K562 (cell line): Measurements from ENCODE around the gene CFAP54. TPM values are rescaled to one million over a fixed set of nuclear protein-coding genes. Genes with fewer than 3 reads are reported as not detected.

Experiments used
- ATAC-seq: fragments of 200-7000 bp; cut with Tn5 transposase; 3 replicates; pipeline ENCODE4 v1.9.1; 2020; ENCODE audit warnings: moderate library complexity
- BruUV-seq: library from RNA; stranded (reverse); fragments of 400-500 nt; replicated peaks from 2 replicates; lab custom pipeline; 2021; lab: Mats Ljungman, UMichigan
- CTCF ChIA-PET: fragments of 300-600 bp; formaldehyde crosslinking; extraction: SDS; loops from one replicate; lab custom pipeline; 2021; ENCODE audit warnings: low intra/inter-chr PET ratio; lab: Yijun Ruan, JAX
- POLR2A ChIA-PET: fragments of 300-600, 350-650 bp; sonication (Branson Sonifier 250); formaldehyde crosslinking; extraction: SDS; loops from one replicate; lab custom pipeline; 2021; ENCODE audit warnings: antibody characterized with exemption, inconsistent platforms; lab: Yijun Ruan, JAX
- DNase-seq, 4 experiments: peaks; one replicate each; pipeline versions ENCODE4 v3.0.0 to v3.0.0-alpha.2; 2011 to 2018; ENCODE audit warnings: low spot score in 3 of 4, mixed read lengths in 3 of 4; ENCODE audit errors: extremely low read depth in 1 of 4
- FAIRE-seq: peaks from 2 replicates; lab custom pipeline; 2011; peaks lifted over from hg19 to GRCh38; lab: Jason Lieb, UNC
- H2AFZ ChIP-seq: 2 replicates; pipeline ENCODE4 v1.6.0; 2011; ENCODE audit warnings: low read depth, low read length, control low read depth, inconsistent platforms
- H3K27ac ChIP-seq: fragments of 200-600 bp; 3 replicates; pipeline ENCODE4 v1.8.0; 2011; ENCODE audit warnings: low read depth, mild to moderate bottlenecking, control low read depth, inconsistent platforms, low read length, moderate library complexity, mixed read lengths; ENCODE audit errors: extremely low read depth
- H3K27me3 ChIP-seq, 2 experiments: fragments of 300-600 bp in 1 of 2; 2 replicates in 1 of 2; 3 replicates in 1 of 2; pipeline versions ENCODE4 v1.6.0 to v1.8.0; 2011; ENCODE audit warnings: inconsistent platforms in 2 of 2, low read length in 2 of 2, mild to moderate bottlenecking in 1 of 2, mixed read lengths in 1 of 2, moderate library complexity in 1 of 2; ENCODE audit not compliant: control insufficient read depth in 2 of 2, insufficient read depth in 2 of 2
- H3K36me3 ChIP-seq: fragments of 300-600 bp; 3 replicates; pipeline ENCODE4 v1.8.0; 2011; ENCODE audit warnings: mild to moderate bottlenecking, low read length, inconsistent platforms; ENCODE audit not compliant: control insufficient read depth, insufficient read depth
- H3K4me1 ChIP-seq, 2 experiments: fragments of 200-600 bp in 1 of 2; replicated peaks in 1 of 2; 2 replicates in 1 of 2; 3 replicates in 1 of 2; pipeline versions ENCODE4 v1.5.1 to v1.8.0; 2011; ENCODE audit warnings: inconsistent platforms in 2 of 2, low read length in 2 of 2, mild to moderate bottlenecking in 1 of 2, mixed read lengths in 1 of 2, moderate library complexity in 1 of 2; ENCODE audit not compliant: control insufficient read depth in 2 of 2, insufficient read depth in 2 of 2
- H3K4me2 ChIP-seq: 2 replicates; pipeline ENCODE4 v1.6.1; 2011; ENCODE audit warnings: low read length, control low read depth, inconsistent platforms, mixed read lengths; ENCODE audit not compliant: insufficient read depth
- H3K4me3 ChIP-seq: fragments of 200-600 bp; sonication (generic), shearing (Covaris generic); 2 replicates; pipeline ENCODE4 v1.5.1; 2016; ENCODE audit warnings: control low read depth, inconsistent platforms
- H3K79me2 ChIP-seq: fragments of 200-600 bp; 3 replicates; pipeline ENCODE4 v1.8.0; 2011; ENCODE audit warnings: low read length, inconsistent platforms; ENCODE audit not compliant: control insufficient read depth, insufficient read depth
- H3K9ac ChIP-seq, 2 experiments: 2 replicates each; pipeline versions ENCODE4 v1.6.0 to v1.6.1; 2011; ENCODE audit warnings: low read depth in 2 of 2, low read length in 2 of 2, control low read depth in 1 of 2, inconsistent platforms in 1 of 2, mild to moderate bottlenecking in 1 of 2, mixed read lengths in 1 of 2; ENCODE audit not compliant: insufficient read depth in 1 of 2
- H3K9me1 ChIP-seq: one replicate; pipeline ENCODE4 v1.6.0; 2011; ENCODE audit warnings: inconsistent platforms, mild to moderate bottlenecking, low read length, moderate library complexity; ENCODE audit not compliant: control insufficient read depth, insufficient read depth
- H3K9me3 ChIP-seq: replicated peaks from 2 replicates; pipeline ENCODE4 v1.5.1; 2011; ENCODE audit warnings: low read depth, low read length, inconsistent platforms; ENCODE audit not compliant: control insufficient read depth, insufficient read depth
- H4K20me1 ChIP-seq: replicated peaks from 2 replicates; pipeline ENCODE4 v1.6.1; 2011; ENCODE audit warnings: low read length, inconsistent platforms, mixed read lengths; ENCODE audit not compliant: control insufficient read depth, insufficient read depth
- GABPA ChIP-seq: fragments of 200-800 bp; sonication (Bioruptor generic); conservative IDR thresholded peaks from 2 replicates; pipeline ENCODE4 v1.6.1; 2016; ENCODE audit warnings: low read depth, missing genetic modification characterization, missing compliant biosample characterization
- MEF2A ChIP-seq: IDR thresholded peaks from 2 replicates; pipeline ENCODE4 v1.6.1; 2011; ENCODE audit warnings: low read depth, mild to moderate bottlenecking, low read length, moderate library complexity; ENCODE audit not compliant: control insufficient read depth
- RB1 ChIP-seq: fragments of 450-650 bp; IDR thresholded peaks from 2 replicates; pipeline ENCODE4 v1.6.1; 2017; ENCODE audit warnings: low read depth, mild to moderate bottlenecking
- ZNF609 ChIP-seq: sonication (generic); formaldehyde crosslinking; IDR thresholded peaks from 2 replicates; pipeline ENCODE4 v1.8.1; 2023; ENCODE audit warnings: missing genetic modification reagents, mild to moderate bottlenecking, borderline replicate concordance
- whole genome bisulfite sequencing: fragments of 100-300 bp; shearing (Covaris generic); methylation state at CpG from one replicate; pipeline ENCODE4 v1.1.6; 2016; ENCODE audit warnings: low coverage, mixed read lengths; ENCODE audit not compliant: insufficient coverage; ENCODE audit errors: missing lambda C conversion rate; 5-methylcytosine and 5-hydroxymethylcytosine counted together
- in situ Hi-C: fragments of 300-500 bp; cut with MboI; formaldehyde crosslinking; loops from 4 replicates; pipeline ENCODE4 v1.15.0; 2018; ENCODE audit warnings: inconsistent platforms, mixed read lengths
- intact Hi-C: fragments of 100-400 bp; cut with micrococcal nuclease; formaldehyde crosslinking; loops from 2 replicates; pipeline ENCODE4 v1.14.2; 2022
- polyA plus RNA-seq, 8 experiments: library from polyadenylated mRNA; depleted of rRNA in 4 of 8; stranded (reverse) in 5 of 8; unstranded in 3 of 8; fragments of >200 nt; fragmentation: Nextera tagmentation in 2 of 8; fragmentation: Illumina TruSeq in 1 of 8; extraction: Ambion mirVana in 2 of 8; extraction: Trizol in 1 of 8; gene quantifications; 2 replicates each; pipeline versions ENCODE4 v1.2.1 to v1.2.3, GENCODE V29; 2011 to 2014; ENCODE audit warnings: inconsistent platforms in 1 of 8, missing spikeins in 1 of 8
- total RNA-seq, 7 experiments: library from RNA; depleted of rRNA in 6 of 7; stranded (reverse); fragments of >200 nt in 6 of 7; fragmentation: Illumina TruSeq in 2 of 7; extraction: Trizol in 2 of 7; gene quantifications; 2 replicates each; pipeline versions ENCODE4 v1.2.1 to v1.2.3, GENCODE V29; 2011 to 2021; ENCODE audit warnings: low replicate concordance in 1 of 7
- TF ChIP-seq, protein P1 (sequence below), 3 experiments: IDR thresholded peaks in 2 of 3; conservative IDR thresholded peaks in 1 of 3; 2 replicates each; pipeline ENCODE4 v1.5.1; 2011 to 2012; ENCODE audit warnings: low read length in 3 of 3, mild to moderate bottlenecking in 3 of 3, control low read depth in 2 of 3, improper control_type of control experiment in 1 of 3, inconsistent platforms in 1 of 3, low read depth in 1 of 3, mixed read lengths in 1 of 3, moderate library complexity in 1 of 3; ENCODE audit not compliant: insufficient read depth in 2 of 3

Gene CFAP54
- total and polyA plus RNA-seq, 9 of the 15 experiments (the other 6 are each of a cell fraction or from before 2014, with no cell fraction given) = 0.03 to 0.23 (median 0.10) TPM; not detected in 3

DNA sequence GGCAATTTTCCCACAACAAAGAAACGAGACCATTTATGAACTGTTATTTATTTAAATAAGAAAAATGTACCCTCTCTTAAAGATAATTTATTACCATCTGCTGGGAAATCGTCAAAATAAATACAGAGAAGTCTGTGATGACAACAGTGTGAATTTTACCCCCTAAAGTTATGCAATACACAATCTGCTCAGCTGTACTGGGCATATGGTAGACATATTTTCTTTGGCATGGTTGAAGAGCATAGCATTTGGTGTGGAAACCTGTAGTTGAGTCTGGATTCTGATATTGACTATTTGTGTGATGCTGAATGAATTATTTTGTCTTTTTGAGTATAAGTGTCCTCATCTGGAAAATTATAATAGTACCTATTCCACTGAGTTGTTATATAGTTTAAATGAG lies 60.0 kb downstream of the CFAP54 start:
- intact Hi-C loops = no loop called here
- TF ChIP-seq RB1 = no peak
- no peak for TF ChIP-seq ZNF609 (CRISPR knock-in tag)
- TF ChIP-seq, protein P1, sequence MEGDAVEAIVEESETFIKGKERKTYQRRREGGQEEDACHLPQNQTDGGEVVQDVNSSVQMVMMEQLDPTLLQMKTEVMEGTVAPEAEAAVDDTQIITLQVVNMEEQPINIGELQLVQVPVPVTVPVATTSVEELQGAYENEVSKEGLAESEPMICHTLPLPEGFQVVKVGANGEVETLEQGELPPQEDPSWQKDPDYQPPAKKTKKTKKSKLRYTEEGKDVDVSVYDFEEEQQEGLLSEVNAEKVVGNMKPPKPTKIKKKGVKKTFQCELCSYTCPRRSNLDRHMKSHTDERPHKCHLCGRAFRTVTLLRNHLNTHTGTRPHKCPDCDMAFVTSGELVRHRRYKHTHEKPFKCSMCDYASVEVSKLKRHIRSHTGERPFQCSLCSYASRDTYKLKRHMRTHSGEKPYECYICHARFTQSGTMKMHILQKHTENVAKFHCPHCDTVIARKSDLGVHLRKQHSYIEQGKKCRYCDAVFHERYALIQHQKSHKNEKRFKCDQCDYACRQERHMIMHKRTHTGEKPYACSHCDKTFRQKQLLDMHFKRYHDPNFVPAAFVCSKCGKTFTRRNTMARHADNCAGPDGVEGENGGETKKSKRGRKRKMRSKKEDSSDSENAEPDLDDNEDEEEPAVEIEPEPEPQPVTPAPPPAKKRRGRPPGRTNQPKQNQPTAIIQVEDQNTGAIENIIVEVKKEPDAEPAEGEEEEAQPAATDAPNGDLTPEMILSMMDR (IDR thresholded peaks at IDR 0.05 in 2 of 3, conservative IDR thresholded peaks at IDR 0.05 in 1 of 3; ENCODE audit: insufficient read depth in 2 of 3, low read depth in 1 of 3, low read length in 3 of 3) = no peak
- no peak for TF ChIP-seq MEF2A
- TF ChIP-seq GABPA (tag) = no peak
- no peaks in the 10 kb centered on the region for H3K36me3 ChIP-seq
- H3K9ac ChIP-seq = no peak overlapping the region
- H3K27me3 ChIP-seq = no peaks in the 10 kb centered on the region
- POLR2A ChIA-PET = interaction anchor here (0.6 kb wide), 1 partner anchor 132 kb away, joined by 3 read pairs; no protein-coding TSS in a partner anchor
- CTCF ChIA-PET = no interaction called here
- H3K4me1 ChIP-seq = no peaks in the 10 kb centered on the region
- H2AFZ ChIP-seq = no peak overlapping the region
- ATAC-seq = no peak
- no peaks in the 10 kb centered on the region for H3K9me3 ChIP-seq
- WGBS = 0% methylated on average over 2 of the region's 2 CpGs
- DNase-seq = no peak
- BruUV-seq = no TSS peak
- no peak overlapping the region for H3K4me3 ChIP-seq
- H3K4me2 ChIP-seq = no peak overlapping the region
- H3K9me1 ChIP-seq = no peaks in the 10 kb centered on the region
- H4K20me1 ChIP-seq = no peaks in the 10 kb centered on the region
- no peak for FAIRE-seq
- H3K27ac ChIP-seq = no peak overlapping the region
- H3K79me2 ChIP-seq = no peaks in the 10 kb centered on the region
- in situ Hi-C loops = no loop called here
